HG02973 (cell line): ENCODE data around the gene SLC12A9.

ENCODE experiments used
- ATAC-seq: cut with Tn5 transposase; IDR thresholded peaks from one replicate; pipeline ENCODE4 v1.9.1; 2021; ENCODE audit warnings: moderate library complexity; ENCODE audit not compliant: unreplicated experiment

The SLC12A9 gene

DNA sequence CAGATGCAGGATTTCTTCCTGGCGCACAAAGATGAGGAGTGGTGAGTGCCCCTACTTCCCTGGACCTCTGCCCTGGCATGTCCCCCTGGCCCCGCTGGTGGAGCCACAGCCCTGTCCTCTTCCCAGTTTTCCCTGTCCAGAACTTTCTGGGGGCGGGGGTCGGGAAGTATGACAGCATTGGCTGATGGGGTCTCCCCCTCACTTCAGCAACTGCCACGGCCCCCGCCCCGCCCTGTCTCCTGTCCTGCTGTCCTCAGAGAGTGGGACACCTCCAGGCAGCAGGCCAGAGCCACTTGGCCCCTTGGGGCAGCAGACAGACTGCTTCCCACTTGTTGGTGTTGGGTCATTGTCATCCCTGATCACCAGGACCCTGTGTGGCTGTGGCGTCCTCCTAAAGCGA, 29.7 kb downstream of the SLC12A9 start:
- ATAC-seq, result no peak

DNA sequence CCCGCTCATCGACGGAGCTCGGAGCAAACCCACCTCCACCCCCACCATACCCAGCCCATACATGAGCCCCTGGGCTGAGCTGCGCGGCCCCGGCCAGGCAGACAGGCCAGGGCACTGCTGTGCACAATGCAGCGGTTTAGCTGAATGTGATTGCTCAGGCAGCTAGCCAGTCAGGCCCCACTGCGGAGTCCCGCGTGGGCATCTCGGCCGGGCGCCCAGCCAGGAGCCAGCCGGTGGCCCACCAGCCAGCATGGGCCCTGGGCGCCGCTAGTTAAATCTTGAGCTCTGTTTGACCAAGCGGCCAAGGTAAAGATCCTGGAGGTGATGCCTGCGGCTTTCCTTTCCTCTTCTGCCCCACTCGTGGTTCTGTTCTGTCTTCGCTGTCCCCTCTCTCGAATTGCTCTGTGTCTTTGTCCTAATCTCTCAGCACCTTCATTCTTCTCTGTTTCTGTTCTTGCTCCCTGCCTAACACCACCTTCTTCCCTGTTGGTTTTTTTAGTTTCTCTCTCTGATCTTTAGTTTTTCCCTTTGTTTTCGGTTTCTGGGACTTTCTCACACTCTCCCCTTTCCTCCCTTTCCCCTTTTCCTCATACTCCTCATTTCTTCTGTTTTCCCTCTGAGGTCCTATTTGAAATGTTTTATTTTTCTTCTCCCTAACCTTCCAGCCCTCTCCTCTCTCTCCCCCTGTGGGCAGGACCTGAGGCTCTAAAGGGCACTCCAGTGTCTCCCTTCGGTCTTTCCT, 30.4 kb downstream of the SLC12A9 start:
- ATAC-seq, result no peak

DNA sequence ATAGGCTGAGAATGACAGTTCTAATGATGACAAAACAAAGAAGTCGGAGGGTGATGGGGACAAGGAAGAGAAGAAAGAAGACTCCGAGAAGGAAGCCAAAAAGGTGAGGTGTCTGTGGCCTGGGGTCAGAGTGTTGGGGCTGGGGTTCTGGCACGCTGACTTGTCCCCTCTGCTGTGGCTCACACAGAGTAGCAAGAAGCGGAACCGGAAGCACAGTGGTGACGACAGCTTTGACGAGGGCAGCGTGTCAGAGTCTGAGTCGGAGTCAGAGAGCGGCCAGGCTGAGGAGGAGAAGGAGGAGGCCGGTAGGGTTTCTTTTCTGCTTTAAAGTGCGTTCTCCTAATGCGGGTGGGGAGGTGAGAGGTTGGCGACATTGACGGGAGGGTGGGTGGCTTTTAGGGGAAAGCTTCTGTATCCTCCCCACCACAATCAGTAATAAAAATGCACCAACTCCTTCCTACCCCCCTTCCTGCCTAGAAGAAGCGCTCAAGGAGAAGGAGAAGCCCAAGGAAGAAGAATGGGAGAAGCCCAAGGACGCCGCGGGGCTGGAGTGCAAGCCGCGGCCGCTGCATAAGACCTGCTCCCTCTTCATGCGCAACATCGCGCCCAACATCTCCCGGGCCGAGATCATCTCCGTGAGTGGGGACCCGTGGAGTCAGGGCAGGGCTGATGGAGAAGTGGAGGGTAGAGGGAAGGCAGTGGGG, 32.4 kb downstream of the SLC12A9 start:
- ATAC-seq, result no peak

DNA sequence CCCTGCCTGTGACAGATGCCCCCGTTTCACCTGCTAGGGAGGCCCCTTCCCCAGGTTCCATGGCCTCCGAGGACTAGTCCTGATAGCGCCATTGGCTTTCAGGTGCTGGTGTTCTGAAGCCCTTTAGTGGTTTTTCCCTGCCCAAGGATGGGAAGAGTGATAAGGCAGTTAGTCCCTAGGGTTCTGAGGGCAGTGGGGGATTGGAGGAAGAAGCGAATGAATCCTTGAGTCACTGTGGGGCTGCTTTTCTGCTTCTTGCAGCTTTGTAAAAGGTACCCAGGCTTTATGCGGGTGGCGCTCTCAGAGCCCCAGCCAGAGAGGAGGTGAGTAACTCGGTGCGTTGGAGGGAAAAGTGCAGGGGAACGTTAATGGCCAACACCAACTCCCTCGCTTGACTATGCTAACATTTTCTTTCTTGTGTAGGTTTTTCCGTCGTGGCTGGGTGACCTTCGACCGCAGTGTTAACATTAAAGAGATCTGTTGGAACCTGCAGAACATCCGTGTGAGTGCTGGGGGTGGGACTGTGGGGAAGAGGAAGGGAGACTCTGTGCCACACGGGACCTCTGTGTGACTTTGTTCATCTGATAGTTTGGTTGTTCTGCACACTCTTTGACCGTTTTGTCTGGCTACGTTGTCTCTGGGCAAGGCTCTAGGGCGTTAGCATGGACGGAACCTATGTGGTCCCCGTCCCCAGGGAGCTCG, 33.1 kb downstream of the SLC12A9 start:
- ATAC-seq, result no peak

DNA sequence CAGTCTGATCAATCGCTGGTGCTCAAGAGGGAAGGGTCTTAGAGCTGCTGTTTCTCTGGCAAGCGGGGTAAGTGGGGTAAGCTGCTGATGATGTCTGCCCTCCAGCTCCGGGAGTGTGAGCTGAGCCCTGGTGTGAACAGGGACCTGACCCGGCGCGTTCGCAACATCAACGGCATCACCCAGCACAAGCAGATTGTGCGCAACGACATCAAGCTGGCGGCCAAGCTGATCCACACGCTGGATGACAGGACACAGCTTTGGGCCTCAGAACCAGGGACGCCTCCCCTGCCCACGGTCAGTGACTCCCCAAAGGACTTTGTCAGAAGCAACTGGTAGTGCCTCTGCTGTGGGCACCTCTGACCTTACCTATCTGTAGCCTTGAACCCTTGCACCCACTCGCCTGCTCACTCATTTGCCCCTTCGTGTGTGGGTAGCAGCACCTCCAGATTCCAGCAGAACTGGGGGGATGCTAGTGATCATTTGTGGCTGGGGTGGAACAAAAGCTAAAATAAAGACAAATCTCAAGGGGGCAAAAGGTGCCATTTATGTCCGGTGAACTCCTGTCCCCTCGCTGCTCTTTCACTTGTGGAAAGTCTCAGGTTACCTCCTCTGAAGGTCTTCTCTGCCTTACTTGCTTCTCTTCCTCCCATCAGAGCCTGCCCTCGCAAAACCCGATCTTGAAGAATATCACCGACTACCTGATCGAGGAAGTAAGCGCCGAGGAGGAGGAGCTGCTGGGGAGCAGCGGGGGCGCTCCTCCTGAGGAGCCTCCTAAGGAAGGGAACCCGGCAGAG, 33.8 kb downstream of the SLC12A9 start:
- ATAC-seq, result no peak

DNA sequence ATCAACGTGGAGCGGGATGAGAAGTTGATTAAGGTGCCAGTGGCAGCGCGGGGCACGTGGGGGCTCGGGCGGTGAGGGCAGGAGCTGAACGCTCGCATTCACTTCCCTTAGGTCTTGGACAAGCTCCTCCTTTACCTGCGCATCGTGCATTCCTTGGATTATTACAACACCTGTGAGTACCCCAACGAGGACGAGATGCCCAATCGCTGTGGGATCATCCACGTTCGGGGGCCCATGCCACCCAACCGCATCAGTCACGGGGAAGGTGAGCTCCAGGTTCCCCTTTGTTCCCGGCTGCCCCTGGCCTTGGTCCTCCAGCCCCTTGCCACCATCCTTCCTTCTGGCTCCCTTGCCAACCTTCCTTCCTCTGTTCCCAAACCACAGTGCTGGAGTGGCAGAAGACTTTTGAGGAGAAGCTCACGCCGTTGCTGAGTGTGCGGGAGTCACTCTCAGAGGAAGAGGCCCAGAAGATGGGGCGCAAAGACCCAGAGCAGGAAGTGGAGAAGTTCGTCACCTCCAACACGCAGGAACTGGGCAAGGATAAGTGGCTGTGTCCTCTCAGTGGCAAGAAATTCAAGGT, 34.5 kb downstream of the SLC12A9 start:
- no peak for ATAC-seq

DNA sequence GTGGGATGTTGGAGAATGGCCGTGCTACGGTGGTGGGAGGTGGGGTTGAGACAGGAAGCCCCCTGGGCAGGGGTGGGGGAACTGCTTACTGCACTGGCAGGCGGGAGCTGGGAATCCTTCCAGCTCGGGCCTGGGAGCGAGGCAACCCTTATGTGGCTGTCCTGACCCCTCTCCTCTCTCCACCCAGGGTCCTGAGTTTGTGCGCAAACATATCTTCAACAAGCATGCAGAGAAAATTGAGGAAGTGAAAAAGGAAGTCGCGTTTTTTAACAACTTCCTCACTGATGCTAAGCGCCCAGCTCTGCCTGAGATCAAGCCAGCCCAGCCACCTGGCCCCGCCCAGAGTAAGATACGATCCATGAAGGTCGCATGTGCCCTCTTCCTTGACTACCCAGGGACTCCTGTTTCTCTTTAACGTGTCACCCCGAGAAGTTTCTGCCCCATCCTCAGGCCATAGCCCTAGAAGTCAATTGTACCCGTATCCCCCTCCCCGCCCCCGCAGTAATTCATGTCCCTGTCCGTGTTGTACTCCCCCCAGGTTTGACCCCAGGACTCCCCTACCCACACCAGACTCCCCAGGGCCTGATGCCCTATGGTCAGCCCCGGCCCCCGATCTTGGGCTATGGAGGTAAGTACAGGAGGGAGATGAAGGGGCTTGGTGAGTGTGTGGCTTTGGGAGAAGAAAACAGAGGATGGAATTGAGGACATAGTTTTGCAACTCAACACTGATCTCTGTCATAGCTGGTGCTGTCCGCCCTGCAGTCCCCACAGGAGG, 35.2 kb downstream of the SLC12A9 start:
- ATAC-seq, result peak; percentile 40

DNA sequence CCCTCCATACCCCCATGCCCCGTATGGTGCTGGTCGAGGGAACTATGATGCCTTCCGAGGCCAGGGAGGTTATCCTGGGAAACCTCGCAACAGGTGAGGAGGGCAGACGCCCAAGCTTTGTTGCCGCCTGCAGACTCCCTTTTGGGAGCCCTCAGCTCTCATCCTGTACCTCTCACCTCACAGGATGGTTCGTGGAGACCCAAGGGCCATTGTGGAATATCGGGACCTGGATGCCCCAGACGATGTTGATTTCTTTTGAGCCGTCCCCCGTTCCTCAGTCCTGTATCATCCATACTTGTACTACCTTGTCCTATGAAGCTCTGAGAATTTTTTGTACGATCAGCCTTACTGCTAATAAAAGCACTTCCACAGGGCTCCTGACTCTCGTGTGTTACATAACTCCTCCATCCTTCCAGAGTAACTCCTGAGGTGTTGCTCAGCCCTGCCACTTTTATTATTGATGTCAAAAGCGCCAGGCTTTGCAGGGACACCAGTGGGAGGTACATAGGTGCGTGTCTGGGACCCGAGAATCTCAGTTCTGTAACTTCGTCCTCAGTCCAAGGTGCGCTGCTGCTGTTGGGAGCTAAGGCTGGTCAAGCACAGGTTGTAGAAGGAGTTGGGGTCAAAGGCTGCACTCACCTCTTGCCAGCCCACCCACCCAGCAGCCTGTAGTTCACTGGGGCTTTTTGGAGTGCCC, 35.9 kb downstream of the SLC12A9 start:
- ATAC-seq, result no peak

DNA sequence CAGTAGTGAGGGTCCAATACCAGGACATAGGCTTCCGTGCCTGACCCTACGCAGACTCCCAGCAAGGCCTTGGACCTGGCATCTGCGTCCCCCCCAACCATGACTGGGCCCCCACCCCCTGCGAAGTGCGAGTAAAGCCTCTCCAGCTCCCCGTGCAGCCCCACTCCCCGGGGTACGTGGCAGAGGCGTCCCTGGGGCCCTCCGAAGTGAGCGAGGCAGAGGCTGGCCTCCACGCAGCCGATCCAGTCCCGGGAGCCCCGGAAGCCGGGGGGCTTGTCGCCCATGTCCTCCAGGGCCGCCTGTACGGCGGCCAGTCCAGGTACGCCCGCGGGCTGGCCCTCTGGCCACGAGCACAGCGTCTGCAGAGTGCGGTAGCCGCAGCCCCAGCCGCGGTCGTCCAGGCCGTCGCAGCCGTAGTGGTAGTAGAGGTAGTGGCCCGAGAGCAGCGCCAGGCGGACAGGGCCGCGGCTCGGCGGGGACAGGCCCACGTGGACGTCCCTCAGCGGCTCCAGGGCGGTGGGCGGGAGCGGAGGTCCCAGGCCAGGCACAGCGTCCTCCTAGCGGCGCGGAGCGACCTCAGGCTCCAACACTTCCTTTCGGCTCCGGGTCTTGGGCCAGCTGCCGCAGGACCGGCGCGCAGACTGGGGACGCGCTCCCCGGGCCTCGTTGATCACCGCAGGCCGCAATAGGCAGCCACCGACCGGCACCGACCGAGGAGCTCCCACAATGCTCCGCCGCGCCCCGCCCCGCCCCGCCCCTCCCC, 36.7 kb downstream of the SLC12A9 start, which contains the start of gene UFSP1:
Gene UFSP1, minus strand, starts transcription at position 728 of the 763 bp plus-strand sequence. Its CDS starts 444 bp downstream, at position 284.
- peak; percentile 20 for ATAC-seq

DNA sequence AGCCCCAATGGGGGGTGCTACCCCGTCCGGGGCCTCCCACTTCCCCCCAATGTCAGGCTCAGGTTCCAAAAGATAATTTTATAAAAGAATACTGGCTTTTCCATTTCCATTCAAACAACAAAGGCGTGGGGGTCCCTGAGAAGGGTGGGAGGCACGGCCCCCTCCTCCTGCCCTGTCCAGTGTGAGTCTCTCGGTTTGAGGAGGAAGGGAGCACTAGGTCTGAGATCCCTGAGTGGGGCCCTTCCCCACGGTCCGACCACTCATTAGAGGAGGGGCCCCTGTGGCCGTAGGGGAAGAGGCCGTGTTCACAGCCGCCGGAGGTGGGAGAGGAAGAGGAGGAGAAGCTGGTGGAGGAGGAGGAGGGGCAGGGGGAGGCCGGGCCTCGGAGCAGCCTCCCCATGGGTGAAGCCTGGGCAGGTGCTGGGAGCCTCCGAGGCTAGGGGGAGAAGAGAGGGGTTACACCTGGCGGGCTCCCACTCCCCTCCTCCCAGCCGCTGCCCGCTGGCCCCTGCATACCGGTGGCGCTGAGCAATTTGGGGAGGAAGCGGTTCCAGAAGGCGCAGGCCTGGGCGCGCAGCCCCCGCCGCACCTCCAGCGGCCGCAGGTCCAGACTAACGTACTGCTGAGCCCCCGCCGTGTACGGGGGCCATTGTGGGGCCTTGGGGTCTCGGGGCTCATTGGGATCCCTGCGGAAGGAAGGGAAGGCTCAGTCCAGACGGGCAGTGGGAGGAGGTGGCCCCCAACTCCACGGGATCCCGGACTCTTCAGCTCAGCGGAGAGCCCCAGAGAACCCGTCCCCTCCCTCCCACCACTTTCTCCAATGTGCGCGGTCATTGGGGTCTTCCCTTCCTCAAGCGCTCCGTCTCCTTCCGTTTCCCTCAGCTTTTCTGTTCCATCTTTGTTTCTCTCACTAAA, 38.4 kb downstream of the SLC12A9 start:
- no peak for ATAC-seq

DNA sequence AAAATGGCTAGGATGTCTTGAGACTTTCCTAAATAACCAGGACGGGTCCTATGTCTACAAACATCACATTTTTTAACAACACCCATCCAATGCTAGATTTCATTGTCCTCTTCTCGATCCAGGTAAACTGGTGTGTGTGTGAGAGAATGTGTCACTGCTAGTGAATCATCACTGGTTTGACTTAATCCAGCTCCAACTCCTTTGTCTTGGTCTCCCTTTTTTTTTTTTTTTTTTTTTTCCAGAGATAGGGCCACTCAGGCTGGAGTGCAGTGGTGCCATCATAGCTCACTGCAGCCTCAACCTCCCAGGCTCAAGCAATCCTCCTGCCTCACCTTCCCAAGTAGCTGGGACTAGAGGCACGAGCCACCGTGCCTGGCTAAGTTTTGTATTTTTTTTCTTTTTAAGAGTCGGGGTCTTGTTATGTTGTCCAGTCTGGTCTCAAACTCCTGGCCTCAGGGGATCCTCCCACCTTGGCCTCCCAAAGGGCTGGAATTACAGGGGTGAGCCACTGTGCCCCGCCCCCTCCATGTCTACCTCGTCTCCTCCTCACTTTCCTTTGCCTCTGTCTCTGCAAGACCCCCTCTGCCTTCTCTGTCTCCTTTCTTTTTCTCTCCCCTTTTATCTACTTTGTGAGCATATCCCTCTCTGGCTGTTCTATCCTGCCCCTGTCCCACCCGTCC, 39.2 kb downstream of the SLC12A9 start:
- no peak for ATAC-seq

DNA sequence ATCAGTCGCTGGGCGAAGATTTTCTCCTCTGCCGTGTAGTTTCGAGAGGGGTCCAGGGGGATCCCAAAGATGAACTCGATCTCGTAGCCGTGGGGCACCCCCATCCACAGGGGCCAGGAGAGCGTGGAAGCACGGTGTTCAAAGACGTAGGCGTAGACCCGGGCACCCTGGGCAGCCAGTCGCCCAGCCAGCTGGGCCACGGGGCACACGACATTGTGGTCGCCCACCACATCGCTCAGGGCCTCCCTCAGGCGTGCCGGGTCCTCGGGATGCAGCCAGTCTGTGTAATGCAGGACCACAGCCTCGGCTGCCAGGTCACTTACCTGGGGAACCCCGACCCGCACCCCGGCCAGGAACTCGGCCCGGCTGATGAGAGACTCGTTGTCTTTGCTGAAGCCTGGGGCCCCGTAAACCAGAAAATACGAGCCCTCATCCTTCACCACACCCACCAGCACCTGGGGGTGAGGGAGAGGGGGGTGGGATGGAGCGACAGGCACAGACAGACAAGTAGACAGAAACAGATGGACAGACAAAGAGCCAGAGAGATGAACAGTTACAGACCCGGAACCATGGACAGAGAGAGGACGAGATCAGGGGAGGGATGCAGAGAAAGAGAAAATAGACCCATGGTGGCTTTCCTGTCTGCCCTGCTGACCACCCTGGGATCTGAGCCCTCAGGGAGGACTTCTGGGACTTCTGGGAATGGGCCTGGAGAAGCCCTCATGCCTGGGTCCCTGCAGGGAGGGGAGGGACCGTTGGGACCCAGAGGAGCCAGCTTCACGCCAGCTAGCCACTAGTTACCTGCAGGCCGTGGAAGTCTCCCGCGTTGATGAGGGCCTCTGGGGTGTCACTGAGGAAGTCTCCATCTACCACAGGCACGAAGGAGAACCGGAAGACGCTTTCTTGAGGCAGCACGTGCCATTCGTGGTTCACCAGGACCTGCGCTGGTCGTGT, 40.1 kb downstream of the SLC12A9 start:
- ATAC-seq, result no peak

DNA sequence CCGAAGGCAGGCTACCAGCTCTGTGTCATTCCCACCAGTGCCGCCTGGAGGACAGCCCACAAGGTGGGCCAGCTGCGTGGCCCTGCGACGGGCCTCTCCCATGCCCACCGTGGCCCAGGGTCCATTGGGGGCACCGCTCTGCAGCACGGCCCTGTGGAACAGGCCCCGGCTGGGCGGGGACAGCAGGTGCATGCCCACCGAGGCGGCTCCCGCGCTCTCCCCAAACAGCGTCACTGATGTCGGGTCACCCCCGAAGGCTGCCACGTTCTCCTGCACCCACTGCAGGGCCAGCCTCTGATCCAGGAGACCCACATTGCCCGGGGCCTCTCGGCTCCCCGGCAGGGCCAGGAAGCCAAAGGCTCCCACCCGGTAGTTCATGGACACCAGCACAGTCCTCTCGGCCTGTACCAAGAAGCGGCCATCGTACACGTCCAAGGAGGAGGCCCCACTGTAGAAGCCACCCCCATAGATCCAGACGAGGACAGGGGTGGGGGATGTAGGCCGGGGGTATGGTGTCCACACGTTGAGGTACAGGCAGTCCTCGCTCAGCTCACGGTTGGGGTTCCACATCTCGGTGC, 40.9 kb downstream of the SLC12A9 start:
- ATAC-seq, result no peak

DNA sequence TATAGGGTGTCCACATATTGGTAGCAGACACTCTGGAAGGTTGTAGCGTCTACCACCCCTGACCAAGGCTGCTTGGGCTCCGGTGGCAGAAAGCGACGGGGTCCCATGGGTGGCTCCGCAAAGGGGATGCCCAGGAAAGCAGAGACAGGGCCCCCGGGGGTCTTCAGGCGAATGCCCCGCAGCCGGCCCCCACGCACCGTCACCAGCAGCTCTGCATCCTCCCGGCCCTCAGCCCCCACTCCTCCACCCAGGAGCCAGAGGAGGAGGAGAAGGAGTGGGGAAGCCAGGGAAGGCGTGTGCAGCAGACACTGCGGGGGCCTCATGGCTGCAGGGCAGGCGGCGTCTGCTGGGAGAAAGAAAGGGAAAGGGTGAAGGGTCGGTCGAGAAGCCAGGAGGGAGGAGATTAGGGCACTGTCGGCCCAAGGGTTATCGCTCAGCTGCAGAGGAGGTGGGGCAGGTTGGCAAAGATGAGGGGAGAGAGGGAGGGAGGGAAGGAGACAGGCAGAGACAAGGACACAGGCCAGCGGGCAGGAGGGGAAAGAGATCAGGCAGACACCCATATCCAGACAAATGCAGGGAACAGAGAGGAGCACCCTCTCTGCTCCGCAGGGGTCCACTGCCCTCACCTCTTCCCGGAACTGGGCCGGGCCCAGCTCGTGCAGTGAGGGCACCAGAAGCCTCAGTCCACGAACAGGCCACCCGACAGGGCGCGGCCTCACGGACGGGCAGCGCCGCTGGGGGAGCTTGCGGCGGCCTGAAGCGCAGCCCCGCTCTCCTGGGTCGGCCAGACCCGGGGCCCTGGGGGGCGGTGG, 41.6 kb downstream of the SLC12A9 start:
- ATAC-seq, result no peak
